Mesothelial cell of epicardium (in vitro differentiated cells): ENCODE measurements around the gene SYNGR3. TPM values are rescaled to one million over a fixed set of nuclear protein-coding genes. Genes with fewer than 3 reads are reported as not detected.
A peak's percentile ranks its signal among the peaks of the same experiment; 100 is the strongest.

Experiments used
- DNase-seq, 2 experiments: peaks; one replicate each; pipeline ENCODE4 v3.0.0; 2021; ENCODE audit warnings: low spot score in 2 of 2; ENCODE audit not compliant: unreplicated experiment in 2 of 2
- H3K27ac Mint-ChIP-seq: 2 replicates; pipeline ENCODE4 v1.8.0; 2021; ENCODE audit warnings: mixed read lengths
- H3K27me3 Mint-ChIP-seq: 2 replicates; pipeline ENCODE4 v1.8.0; 2021; ENCODE audit warnings: low read depth, mixed read lengths
- H3K36me3 Mint-ChIP-seq: 2 replicates; pipeline ENCODE4 v1.8.0; 2021; ENCODE audit warnings: mixed read lengths
- H3K4me1 Mint-ChIP-seq: 2 replicates; pipeline ENCODE4 v1.8.0; 2021; ENCODE audit warnings: mixed read lengths
- H3K4me3 Mint-ChIP-seq: 2 replicates; pipeline ENCODE4 v1.8.0; 2021; ENCODE audit warnings: mild to moderate bottlenecking, moderate library complexity, mixed read lengths
- H3K9me3 Mint-ChIP-seq: 2 replicates; pipeline ENCODE4 v1.8.0; 2021; ENCODE audit warnings: mixed read lengths
- total RNA-seq: library from RNA; stranded (reverse); gene quantifications from 3 replicates; pipeline ENCODE4 v1.2.1, GENCODE V29; 2021
- TF ChIP-seq, protein P1 (sequence below): fragments of 200-600 bp; sonication (generic); IDR thresholded peaks from one replicate; pipeline ENCODE4 v1.5.0; 2021; ENCODE audit warnings: antibody characterized with exemption; ENCODE audit not compliant: unreplicated experiment

SYNGR3 gene
- total RNA-seq, 1 donor from 2014 or later = 1.0 TPM

DNA sequence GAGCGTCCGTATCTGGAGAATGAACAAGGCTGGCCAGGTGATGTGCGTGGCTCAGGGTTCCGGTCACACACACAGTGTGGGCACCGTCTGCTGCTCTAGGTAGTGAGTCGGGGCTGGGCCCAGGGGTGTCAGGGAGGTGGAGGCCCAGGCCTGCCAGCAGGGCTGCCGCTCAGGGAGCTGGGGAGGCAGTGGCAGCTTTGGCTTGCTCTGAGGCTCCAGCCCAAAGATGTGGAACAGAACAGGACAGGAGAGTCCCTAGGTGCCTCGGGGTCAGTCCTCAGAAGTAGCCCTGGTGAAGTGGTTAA lies 13.6 kb upstream of the SYNGR3 start:
- peaks cover 29% of the 10 kb centered on the region for H3K27me3 Mint-ChIP-seq
- no peak overlapping the region for H3K4me3 Mint-ChIP-seq
- H3K36me3 Mint-ChIP-seq = peaks cover 9% of the 10 kb centered on the region
- H3K9me3 Mint-ChIP-seq = no peaks in the 10 kb centered on the region
- DNase-seq = no peak
- peaks cover 20% of the 10 kb centered on the region for H3K4me1 Mint-ChIP-seq
- no peak overlapping the region for H3K27ac Mint-ChIP-seq
- TF ChIP-seq, protein P1, sequence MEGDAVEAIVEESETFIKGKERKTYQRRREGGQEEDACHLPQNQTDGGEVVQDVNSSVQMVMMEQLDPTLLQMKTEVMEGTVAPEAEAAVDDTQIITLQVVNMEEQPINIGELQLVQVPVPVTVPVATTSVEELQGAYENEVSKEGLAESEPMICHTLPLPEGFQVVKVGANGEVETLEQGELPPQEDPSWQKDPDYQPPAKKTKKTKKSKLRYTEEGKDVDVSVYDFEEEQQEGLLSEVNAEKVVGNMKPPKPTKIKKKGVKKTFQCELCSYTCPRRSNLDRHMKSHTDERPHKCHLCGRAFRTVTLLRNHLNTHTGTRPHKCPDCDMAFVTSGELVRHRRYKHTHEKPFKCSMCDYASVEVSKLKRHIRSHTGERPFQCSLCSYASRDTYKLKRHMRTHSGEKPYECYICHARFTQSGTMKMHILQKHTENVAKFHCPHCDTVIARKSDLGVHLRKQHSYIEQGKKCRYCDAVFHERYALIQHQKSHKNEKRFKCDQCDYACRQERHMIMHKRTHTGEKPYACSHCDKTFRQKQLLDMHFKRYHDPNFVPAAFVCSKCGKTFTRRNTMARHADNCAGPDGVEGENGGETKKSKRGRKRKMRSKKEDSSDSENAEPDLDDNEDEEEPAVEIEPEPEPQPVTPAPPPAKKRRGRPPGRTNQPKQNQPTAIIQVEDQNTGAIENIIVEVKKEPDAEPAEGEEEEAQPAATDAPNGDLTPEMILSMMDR = no peak

DNA sequence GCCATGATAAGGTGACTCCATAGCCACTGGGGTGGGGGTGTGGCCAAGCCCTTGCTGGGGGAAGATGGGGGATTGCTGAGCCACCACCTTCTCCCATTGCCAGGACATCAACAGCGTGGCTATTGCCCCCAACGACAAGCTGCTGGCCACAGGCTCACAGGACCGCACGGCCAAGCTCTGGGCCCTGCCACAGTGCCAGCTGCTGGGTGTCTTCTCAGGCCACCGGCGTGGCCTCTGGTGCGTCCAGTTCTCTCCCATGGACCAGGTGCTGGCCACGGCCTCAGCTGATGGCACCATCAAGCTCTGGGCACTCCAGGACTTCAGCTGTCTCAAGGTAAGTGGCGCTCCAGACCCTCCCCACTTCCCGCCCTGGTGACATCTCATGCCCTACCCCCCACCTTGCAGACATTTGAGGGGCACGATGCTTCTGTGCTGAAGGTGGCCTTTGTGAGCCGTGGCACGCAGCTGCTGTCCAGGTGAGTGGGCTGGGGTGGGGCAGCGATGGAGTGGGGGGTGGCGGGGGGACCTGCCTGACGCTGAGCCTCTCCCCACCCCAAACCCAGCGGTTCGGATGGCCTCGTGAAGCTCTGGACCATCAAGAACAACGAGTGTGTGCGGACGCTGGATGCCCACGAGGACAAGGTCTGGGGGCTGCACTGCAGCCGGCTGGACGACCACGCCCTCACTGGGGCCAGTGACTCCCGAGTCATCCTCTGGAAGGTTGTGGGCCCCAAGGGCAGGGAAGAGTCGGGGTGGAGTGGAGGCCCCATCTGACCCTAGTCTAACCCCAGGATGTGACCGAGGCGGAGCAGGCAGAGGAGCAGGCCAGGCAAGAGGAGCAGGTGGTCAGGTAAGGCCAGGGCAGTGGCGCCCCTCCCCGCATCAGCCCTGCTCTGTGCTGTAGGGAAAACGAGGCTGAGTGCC lies 12.6 kb upstream of the SYNGR3 start:
- peaks cover 12% of the 10 kb centered on the region for H3K4me1 Mint-ChIP-seq
- H3K27me3 Mint-ChIP-seq = peaks cover 39% of the 10 kb centered on the region
- TF ChIP-seq, protein P1 = no peak
- DNase-seq = no peak
- H3K36me3 Mint-ChIP-seq = peaks cover 9% of the 10 kb centered on the region
- H3K4me3 Mint-ChIP-seq = no peak overlapping the region
- H3K27ac Mint-ChIP-seq = no peak overlapping the region
- H3K9me3 Mint-ChIP-seq = no peaks in the 10 kb centered on the region

DNA sequence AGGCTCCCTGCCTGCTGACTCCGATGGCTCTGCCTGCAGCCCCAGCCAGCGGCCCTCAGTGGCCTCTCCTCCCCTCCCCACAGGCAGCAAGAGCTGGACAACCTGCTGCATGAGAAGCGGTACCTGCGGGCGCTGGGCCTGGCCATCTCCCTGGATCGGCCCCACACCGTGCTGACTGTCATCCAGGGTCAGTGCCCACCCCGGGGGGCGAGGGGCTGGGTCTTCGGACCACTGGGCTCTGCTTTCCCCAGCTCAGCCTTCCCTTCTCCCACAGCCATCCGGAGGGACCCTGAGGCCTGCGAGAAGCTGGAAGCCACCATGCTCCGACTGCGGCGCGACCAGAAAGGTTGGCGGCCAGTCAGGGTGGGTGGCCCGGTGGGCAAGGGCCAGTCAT lies 11.9 kb upstream of the SYNGR3 start:
- H3K27ac Mint-ChIP-seq = no peak overlapping the region
- H3K4me1 Mint-ChIP-seq = peaks cover 8% of the 10 kb centered on the region
- H3K36me3 Mint-ChIP-seq = peaks cover 9% of the 10 kb centered on the region
- TF ChIP-seq, protein P1 = no peak
- H3K4me3 Mint-ChIP-seq = no peak overlapping the region
- no peak for DNase-seq
- H3K9me3 Mint-ChIP-seq = no peaks in the 10 kb centered on the region
- peaks cover 46% of the 10 kb centered on the region for H3K27me3 Mint-ChIP-seq

DNA sequence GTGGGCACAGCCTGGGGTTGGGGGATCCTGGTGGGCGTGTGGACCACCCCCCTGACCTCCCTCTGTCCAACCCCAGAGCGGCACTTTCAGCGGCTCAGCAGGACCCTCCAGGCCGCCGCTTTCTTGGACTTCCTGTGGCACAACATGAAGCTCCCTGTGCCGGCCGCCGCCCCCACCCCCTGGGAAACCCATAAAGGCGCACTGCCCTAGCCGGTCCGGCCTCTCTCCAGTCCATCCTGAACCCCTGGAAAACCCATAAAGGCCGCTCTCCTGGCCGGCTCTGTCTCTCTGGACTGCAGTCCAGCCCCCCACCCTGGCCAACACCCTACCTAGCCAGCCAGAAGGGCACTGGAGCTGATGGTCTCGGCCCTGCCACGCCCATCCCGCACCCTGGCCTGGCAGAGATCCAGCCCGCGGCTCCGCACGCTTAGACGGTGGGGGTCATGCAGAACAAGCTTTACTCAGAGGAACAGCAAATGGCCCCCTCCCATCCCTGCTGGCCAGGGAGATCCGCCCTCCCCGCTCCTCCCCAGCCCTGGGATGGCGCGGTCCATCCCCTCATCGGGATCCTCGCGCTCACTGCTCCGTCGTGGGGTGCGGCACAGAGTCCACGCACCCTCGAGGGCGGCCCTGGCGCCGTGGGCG lies 11.2 kb upstream of the SYNGR3 start:
- TF ChIP-seq, protein P1 = no peak
- H3K27me3 Mint-ChIP-seq = peaks cover 51% of the 10 kb centered on the region
- H3K9me3 Mint-ChIP-seq = no peaks in the 10 kb centered on the region
- no peak overlapping the region for H3K27ac Mint-ChIP-seq
- H3K36me3 Mint-ChIP-seq = peaks cover 9% of the 10 kb centered on the region
- no peak for DNase-seq
- H3K4me1 Mint-ChIP-seq = peaks cover 4% of the 10 kb centered on the region
- no peak overlapping the region for H3K4me3 Mint-ChIP-seq

DNA sequence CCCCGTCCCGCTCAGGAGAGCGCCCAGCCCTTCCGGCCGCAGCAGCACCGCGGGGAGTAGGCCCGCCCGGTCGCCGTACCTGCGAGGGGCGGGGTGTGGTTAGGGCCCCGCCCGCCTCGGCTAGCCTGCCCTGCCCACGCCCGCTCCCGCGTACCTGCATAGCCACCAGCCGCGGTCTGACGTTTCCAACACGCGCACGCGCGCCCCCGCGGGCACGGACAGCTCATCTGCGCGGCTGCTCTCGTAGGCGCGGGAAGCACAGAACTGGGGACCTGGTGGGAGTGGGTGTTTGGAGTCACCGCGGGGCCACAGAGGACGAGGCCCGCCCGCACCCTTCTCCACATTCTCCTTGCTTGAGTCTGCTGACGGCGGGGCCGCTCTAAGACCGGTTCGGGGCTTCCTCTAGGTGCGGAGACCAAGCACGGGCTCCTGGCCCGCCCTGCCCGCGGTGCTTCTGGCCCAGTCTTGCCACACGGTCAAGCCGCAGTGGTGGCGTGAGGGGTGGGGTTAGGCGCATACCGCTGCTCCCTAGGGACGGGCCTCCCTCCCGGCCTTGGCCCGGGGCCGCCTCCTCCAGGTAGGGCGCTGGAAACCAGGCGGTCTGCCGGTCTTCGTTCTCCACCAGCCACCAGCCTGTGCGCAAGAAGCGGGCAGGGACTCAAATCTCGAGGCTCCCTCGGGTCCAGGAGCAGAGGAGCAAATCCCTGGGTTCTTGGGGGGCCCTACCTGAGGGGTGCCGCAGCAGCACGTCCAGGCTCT lies 10.3 kb upstream of the SYNGR3 start:
- TF ChIP-seq, protein P1 = no peak
- peak in 1 of 2 experiments; percentile 65 for DNase-seq
- H3K4me1 Mint-ChIP-seq = peaks cover 4% of the 10 kb centered on the region
- H3K9me3 Mint-ChIP-seq = no peaks in the 10 kb centered on the region
- H3K27me3 Mint-ChIP-seq = peaks cover 51% of the 10 kb centered on the region
- H3K36me3 Mint-ChIP-seq = peaks cover 9% of the 10 kb centered on the region
- H3K27ac Mint-ChIP-seq = no peak overlapping the region
- H3K4me3 Mint-ChIP-seq = peak overlapping the region; percentile 46
